ENCODE data around the gene GLT6D1.

DNA sequence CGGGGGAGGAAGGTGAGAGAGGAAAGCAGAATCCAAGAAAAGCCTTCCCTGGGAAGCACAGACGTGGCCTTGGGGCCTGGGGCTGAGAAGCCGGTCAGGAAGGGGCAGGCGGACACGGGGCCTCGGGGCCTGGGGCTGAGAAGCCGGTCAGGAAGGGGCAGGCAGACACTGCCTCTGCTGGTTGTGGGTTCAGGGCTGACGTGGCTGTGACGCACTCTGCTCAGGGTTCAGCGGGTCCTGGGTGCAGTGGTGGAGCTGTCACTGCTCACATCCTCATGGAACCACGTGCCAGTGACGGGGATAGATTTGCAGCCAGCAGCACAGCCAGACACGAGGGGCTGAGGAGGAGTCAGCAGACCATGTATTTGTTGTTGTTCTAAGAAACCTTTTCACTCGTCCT lies 65.0 kb downstream of the GLT6D1 start:
- no peak for TF ChIP-seq CTCF (IDR thresholded peaks at IDR 0.05; ENCODE audit: insufficient read depth, low read length)
- TF ChIP-seq POLR2AphosphoS5 (IDR thresholded peaks at IDR 0.05; ENCODE audit: low read depth) = no peak
- TF ChIP-seq, protein P1, sequence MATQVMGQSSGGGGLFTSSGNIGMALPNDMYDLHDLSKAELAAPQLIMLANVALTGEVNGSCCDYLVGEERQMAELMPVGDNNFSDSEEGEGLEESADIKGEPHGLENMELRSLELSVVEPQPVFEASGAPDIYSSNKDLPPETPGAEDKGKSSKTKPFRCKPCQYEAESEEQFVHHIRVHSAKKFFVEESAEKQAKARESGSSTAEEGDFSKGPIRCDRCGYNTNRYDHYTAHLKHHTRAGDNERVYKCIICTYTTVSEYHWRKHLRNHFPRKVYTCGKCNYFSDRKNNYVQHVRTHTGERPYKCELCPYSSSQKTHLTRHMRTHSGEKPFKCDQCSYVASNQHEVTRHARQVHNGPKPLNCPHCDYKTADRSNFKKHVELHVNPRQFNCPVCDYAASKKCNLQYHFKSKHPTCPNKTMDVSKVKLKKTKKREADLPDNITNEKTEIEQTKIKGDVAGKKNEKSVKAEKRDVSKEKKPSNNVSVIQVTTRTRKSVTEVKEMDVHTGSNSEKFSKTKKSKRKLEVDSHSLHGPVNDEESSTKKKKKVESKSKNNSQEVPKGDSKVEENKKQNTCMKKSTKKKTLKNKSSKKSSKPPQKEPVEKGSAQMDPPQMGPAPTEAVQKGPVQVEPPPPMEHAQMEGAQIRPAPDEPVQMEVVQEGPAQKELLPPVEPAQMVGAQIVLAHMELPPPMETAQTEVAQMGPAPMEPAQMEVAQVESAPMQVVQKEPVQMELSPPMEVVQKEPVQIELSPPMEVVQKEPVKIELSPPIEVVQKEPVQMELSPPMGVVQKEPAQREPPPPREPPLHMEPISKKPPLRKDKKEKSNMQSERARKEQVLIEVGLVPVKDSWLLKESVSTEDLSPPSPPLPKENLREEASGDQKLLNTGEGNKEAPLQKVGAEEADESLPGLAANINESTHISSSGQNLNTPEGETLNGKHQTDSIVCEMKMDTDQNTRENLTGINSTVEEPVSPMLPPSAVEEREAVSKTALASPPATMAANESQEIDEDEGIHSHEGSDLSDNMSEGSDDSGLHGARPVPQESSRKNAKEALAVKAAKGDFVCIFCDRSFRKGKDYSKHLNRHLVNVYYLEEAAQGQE (IDR thresholded peaks at IDR 0.05; ENCODE audit: insufficient replicate concordance, low read depth) = no peak
- TF ChIP-seq SPI1 (IDR thresholded peaks at IDR 0.05; ENCODE audit: borderline replicate concordance, low read depth) = no peak
- TF ChIP-seq GABPA (IDR thresholded peaks at IDR 0.05; ENCODE audit: low read depth) = no peak
